GM12872 (cell line): Measurements from ENCODE around the gene CYGB.

ENCODE experiments used
- CTCF ChIP-seq: IDR thresholded peaks from 3 replicates; pipeline ENCODE4 v1.5.1; 2011; ENCODE audit warnings: low read depth, mild to moderate bottlenecking, low read length, moderate library complexity; ENCODE audit not compliant: insufficient read depth

The CYGB gene

GRCh38 chr17:76501018-76501826 is 36.3 kb downstream of the CYGB start, which contains the start of gene RHBDF2:
RHBDF2 (minus strand) TSS chr17:76501423; CDS start chr17:76481524, 19,899 bp downstream.
- TF ChIP-seq CTCF: no peak

GRCh38 chr17:76500747-76501017 is 36.8 kb downstream of the CYGB start:
- TF ChIP-seq CTCF: no peak

GRCh38 chr17:76500074-76500746 is 37.3 kb downstream of the CYGB start:
- no peak for TF ChIP-seq CTCF

GRCh38 chr17:76499267-76499667 is 38.2 kb downstream of the CYGB start:
- no peak for TF ChIP-seq CTCF

GRCh38 chr17:76498876-76499251 is 38.6 kb downstream of the CYGB start:
- no peak; the same call in 2 of the 3 replicates for TF ChIP-seq CTCF

GRCh38 chr17:76497979-76498875 is 39.3 kb downstream of the CYGB start:
- TF ChIP-seq CTCF: no peak

- no peak for TF ChIP-seq CTCF
Observed at GRCh38 chr17:76497699-76497978, 39.9 kb downstream of the CYGB start.
